NCI-H748 (cell line): ENCODE results near the gene ALKAL2.

Source experiments
- DNase-seq: peaks from one replicate; lab custom pipeline; 2025; ENCODE audit not compliant: unreplicated experiment; lab: John Stamatoyannopoulos, UW

ALKAL2 gene

GRCh38 chr2:248724-249123, 39.2 kb downstream of the ALKAL2 start:
- DNase-seq, result no peak

DNA sequence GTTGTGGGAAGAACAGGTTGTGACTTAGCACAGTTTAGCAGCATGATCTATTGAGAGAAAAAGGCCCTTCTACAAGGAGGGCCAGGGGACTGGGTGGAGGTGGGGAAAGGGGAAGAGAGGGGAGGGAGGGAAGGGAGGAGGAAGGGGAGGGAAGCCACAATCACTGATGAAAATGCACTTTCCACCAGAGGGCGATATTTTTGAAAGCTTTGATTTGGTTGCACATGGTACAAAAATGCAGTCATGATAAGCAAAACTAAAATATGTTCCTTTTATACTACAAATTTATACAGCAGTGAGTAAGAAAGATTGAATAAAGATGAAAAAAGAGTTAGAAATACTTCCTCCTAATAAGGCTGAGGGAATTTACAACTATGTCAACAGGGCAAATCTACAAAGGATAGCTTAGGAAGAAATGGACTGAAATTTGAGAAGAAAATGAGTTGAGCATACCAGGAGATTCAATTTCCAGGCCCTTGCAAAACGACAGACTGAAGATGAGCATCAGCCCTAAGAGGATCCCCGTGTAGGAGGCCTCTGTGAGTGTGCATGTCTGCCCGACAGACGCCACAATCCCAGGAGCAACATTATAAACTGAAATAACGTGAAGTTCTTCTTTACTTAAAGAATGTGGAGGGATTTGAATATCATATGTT, 41.3 kb downstream of the ALKAL2 start:
- DNase-seq, result peak; percentile 56

DNA sequence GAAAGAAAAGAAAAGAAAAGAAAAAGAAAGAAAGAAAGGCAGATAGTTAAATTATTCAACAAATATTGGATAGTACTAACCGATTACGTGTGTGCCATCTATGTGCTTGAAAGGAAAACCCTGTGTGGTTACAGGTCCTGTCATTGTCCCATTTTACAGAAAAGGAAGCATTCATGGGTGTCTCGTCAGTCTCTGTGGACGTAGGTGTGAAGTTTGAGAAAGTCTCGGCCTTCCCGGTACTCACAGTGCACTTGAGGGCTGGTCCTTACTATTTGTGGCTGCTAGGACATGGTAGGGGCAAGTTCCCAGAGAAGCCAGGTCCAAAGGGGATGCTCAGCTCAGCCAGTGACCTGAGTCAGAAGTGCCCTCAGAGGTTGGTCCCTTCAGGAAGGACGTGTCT, 43.3 kb downstream of the ALKAL2 start:
- DNase-seq, result no peak

GRCh38 chr2:238869-239268, 49.0 kb downstream of the ALKAL2 start:
- no peak for DNase-seq

- no peak for DNase-seq
Measured at GRCh38 chr2:238431-238830, 49.5 kb downstream of the ALKAL2 start.

- DNase-seq, result no peak
Measured at GRCh38 chr2:237878-238277, 50.0 kb downstream of the ALKAL2 start.

- DNase-seq, result no peak
Measured at GRCh38 chr2:236993-237539, 50.8 kb downstream of the ALKAL2 start.

GRCh38 chr2:234421-234820, 53.5 kb downstream of the ALKAL2 start:
- no peak for DNase-seq

DNA sequence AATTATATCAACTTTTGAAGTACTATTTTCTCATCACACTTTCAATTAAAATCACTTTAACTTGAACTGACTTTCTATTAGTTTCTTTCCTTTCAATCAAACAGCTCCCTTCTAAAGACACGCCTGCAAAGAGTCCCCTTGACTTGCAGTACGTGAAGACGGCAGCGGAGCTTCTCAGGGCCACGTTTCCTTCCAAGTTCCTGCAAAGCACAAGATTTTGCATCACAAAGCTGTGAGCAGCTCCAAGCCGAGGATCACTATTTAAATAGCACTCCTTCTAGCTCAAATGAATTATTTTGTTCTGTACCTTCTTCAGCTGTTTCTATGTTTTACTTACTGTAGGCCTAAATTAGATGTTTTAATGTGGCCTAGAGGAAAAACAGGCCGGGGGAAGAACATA, 54.9 kb downstream of the ALKAL2 start:
- DNase-seq, result no peak

DNA sequence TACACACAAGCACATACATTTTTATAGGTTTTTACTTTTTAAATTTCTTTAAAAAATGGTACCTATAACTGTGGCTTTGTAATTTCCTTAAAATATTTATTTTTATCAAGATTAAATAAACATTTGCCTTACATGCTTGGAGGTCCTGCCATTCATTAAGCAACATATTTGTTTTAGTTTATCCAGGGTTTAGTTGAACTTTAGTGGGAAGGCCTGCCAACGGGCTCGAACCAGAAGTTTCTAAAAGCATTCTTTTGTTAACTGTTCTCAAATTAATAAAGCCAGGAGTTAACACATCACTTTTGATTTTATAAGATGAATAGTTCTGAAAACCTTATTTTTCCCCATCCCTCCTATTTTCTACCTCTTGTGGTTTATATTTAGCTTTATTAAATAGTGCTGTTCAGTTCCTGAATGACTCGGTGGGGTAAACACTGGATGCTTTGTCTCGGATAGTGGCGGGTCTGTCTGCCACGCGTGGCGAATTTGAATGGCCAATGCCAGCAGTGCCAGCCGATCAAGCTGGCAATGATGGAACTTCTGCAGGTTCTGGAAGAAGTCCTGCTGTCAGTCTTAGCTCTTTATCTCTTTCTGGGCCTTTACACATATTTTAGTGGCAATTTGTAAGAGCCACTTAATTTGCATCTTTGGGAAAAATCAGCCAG, 56.2 kb downstream of the ALKAL2 start:
- no peak for DNase-seq
